ENCODE results near the gene MCTP2.

Gene MCTP2

GRCh38 chr15:94379986-94380385, 148.6 kb downstream of the MCTP2 start:
- TF ChIP-seq CTCF (IDR thresholded peaks at IDR 0.05) = no peak

- no peak for TF ChIP-seq CTCF (IDR thresholded peaks at IDR 0.05)
Observed at GRCh38 chr15:94380798-94381197, 149.4 kb downstream of the MCTP2 start.

GRCh38 chr15:94381384-94381783, 150.0 kb downstream of the MCTP2 start:
- no peak for TF ChIP-seq CTCF (IDR thresholded peaks at IDR 0.05)

- TF ChIP-seq CTCF (IDR thresholded peaks at IDR 0.05) = no peak
Observed at GRCh38 chr15:94383041-94383440, 151.7 kb downstream of the MCTP2 start.

GRCh38 chr15:94383706-94384105, 152.3 kb downstream of the MCTP2 start:
- TF ChIP-seq CTCF (IDR thresholded peaks at IDR 0.05) = no peak

GRCh38 chr15:94385441-94385840, 154.1 kb downstream of the MCTP2 start:
- TF ChIP-seq CTCF (IDR thresholded peaks at IDR 0.05) = no peak

- no peak for TF ChIP-seq CTCF (IDR thresholded peaks at IDR 0.05)
Observed at GRCh38 chr15:94386351-94386750, 155.0 kb downstream of the MCTP2 start.

GRCh38 chr15:94387442-94387841, 156.1 kb downstream of the MCTP2 start:
- TF ChIP-seq CTCF (IDR thresholded peaks at IDR 0.05) = no peak
